OCI-LY1 (cell line): ENCODE data around the gene CBLC.

Experiments
- CTCF ChIP-seq: fragments of 200-600 bp; sonication (generic), shearing (Covaris generic); IDR thresholded peaks from 2 replicates; pipeline ENCODE4 v1.5.1; 2017; ENCODE audit warnings: mild to moderate bottlenecking, antibody characterized with exemption, low read length, moderate library complexity, mixed read lengths
- EZH2 ChIP-seq: fragments of 200-600 bp; sonication (generic), shearing (Covaris generic); IDR thresholded peaks from 2 replicates; pipeline ENCODE4 v1.8.0; 2017; ENCODE audit warnings: borderline replicate concordance, mixed run types, mild to moderate bottlenecking, antibody characterized with exemption, low read length, moderate library complexity, mixed read lengths

- TF ChIP-seq CTCF (no peak), EZH2 (no peak)
Measured at GRCh38 chr19:44785993-44786392, 8.3 kb downstream of the CBLC start.
